Spleen (tissue), 11 donors: ENCODE results near the gene SELENOO. TPM values are rescaled to one million over a fixed set of nuclear protein-coding genes. Genes with fewer than 3 reads are reported as not detected.

Experiments used
- DNase-seq: peaks from one replicate; pipeline ENCODE4 v3.0.0-alpha.2; 2020
- H3K27ac ChIP-seq, 8 donors: fragments of 200-600 bp; sonication (generic) in 7 of 8; 1 replicate in 4 of 8; 2 replicates in 4 of 8; pipeline versions ENCODE4 v1.5.0 to v1.8.0; 2016 to 2021; ENCODE audit warnings: inconsistent platforms in 4 of 8, mild to moderate bottlenecking in 4 of 8, moderate library complexity in 1 of 8
- H3K27me3 ChIP-seq, 7 donors: fragments of 200-600 bp; sonication (generic) in 6 of 7; replicated peaks in 1 of 7; 1 replicate in 4 of 7; 2 replicates in 3 of 7; pipeline versions ENCODE4 v1.5.0 to v1.8.0; 2016 to 2021; ENCODE audit warnings: inconsistent platforms in 3 of 7, mild to moderate bottlenecking in 1 of 7
- H3K36me3 ChIP-seq, 6 donors: fragments of 200-600 bp; sonication (generic) in 5 of 6; 1 replicate in 4 of 6; 2 replicates in 2 of 6; pipeline versions ENCODE4 v1.5.0 to v1.8.0; 2016 to 2021; ENCODE audit warnings: inconsistent platforms in 2 of 6
- H3K4me1 ChIP-seq, 6 donors: fragments of 200-600 bp; sonication (generic) in 5 of 6; 1 replicate in 3 of 6; 2 replicates in 3 of 6; pipeline versions ENCODE4 v1.5.0 to v1.8.0; 2016 to 2021; ENCODE audit warnings: inconsistent platforms in 3 of 6
- H3K4me3 ChIP-seq, 8 donors: fragments of 200-600 bp; sonication (generic) in 7 of 8; 1 replicate in 4 of 8; 2 replicates in 4 of 8; pipeline versions ENCODE4 v1.5.0 to v1.8.0; 2016 to 2021; ENCODE audit warnings: inconsistent platforms in 4 of 8, mild to moderate bottlenecking in 4 of 8, moderate library complexity in 2 of 8
- H3K9me3 ChIP-seq, 8 donors: fragments of 200-600 bp; sonication (generic) in 7 of 8; 1 replicate in 4 of 8; 2 replicates in 4 of 8; pipeline versions ENCODE4 v1.5.0 to v1.8.0; 2016 to 2021; ENCODE audit warnings: inconsistent platforms in 4 of 8
- CTCF ChIP-seq, 11 experiments: fragments of 200-600 bp in 7 of 11; fragments of 450-650 bp in 4 of 11; sonication (generic) in 4 of 11; IDR thresholded peaks in 8 of 11; conservative IDR thresholded peaks in 3 of 11; 1 replicate in 7 of 11; 2 replicates in 4 of 11; pipeline versions ENCODE4 v1.4.0 to v1.8.0; 2016 to 2021; ENCODE audit warnings: antibody characterized with exemption in 11 of 11, inconsistent platforms in 4 of 11, mild to moderate bottlenecking in 1 of 11
- POLR2A ChIP-seq, 3 donors: fragments of 450-650 bp; IDR thresholded peaks; one replicate each; pipeline ENCODE4 v1.5.1; 2017; ENCODE audit warnings: antibody characterized with exemption in 3 of 3, mild to moderate bottlenecking in 1 of 3
- POLR2AphosphoS5 ChIP-seq, 3 donors: sonication (generic); formaldehyde crosslinking; IDR thresholded peaks; one replicate each; pipeline ENCODE4 v1.5.1; 2017; ENCODE audit warnings: antibody characterized with exemption in 3 of 3
- WGBS, 5 donors: extraction: QIAGEN DNeasy Blood & Tissue Kit in 3 of 5; methylation state at CpG; one replicate each; pipeline versions ENCODE4 v1.1.5 to v1.1.7; 2013 to 2018; 5-methylcytosine and 5-hydroxymethylcytosine counted together
- intact Hi-C: fragments of 100-400 bp; cut with DNase I; formaldehyde crosslinking; loops from one replicate; pipeline ENCODE4 v1.15.0; 2023; ENCODE audit warnings: low total_unique reads
- polyA plus RNA-seq, 3 donors: library from polyadenylated mRNA; stranded (reverse); fragments of 200-250 nt; gene quantifications; one replicate each; pipeline ENCODE4 v1.2.1, GENCODE V29; 2013
- total RNA-seq, 7 donors: library from RNA; depleted of rRNA in 3 of 7; stranded (reverse); fragments of >200 nt in 3 of 7; fragmentation: NEBNext Ultra II Directional in 4 of 7; extraction: Animal tissue kit (Norgen Biotek cat#: 25700) in 4 of 7; gene quantifications; one replicate each; pipeline versions ENCODE4 v1.1.0 to v1.2.1, GENCODE V29; 2016 to 2021
- donor health status: healthy with polysubstance abuse.
- donor health status: DM: no; HTN: no; CAD: no; lungs with moderate emphysema.
- donor health status: DM: no; HTN: no; CAD: no.
- donor health status: Bipolar disorder and iron deficiency.
- donor health status: healthy.
- donor health status: DM: no; HTN: no; CAD: no.
- donor health status: DM: yes; HTN: yes; CAD: no.

SELENOO gene
- total and polyA plus RNA-seq, 10 donors: 25.4 to 70.8 (median 29.5) TPM

- H3K27me3 ChIP-seq: peaks cover 0 to 89% (median 44%) of the 10 kb centered on the region in 7 donors
- H3K9me3 ChIP-seq: no peaks in the 10 kb centered on the region
- H3K36me3 ChIP-seq: no peaks in the 10 kb centered on the region
Measured at GRCh38 chr22:50174382-50175190, 26.2 kb upstream of the SELENOO start.

GRCh38 chr22:50175191-50175461, 25.7 kb upstream of the SELENOO start:
- Histone ChIP-seq H3K27me3 (peaks cover 0 to 89% (median 44%) of the 10 kb centered on the region in 7 donors), H3K36me3 (no peaks in the 10 kb centered on the region), H3K4me3 (no peak overlapping the region), H3K9me3 (no peaks in the 10 kb centered on the region), H3K27ac (no peak overlapping the region), H3K4me1 (peaks cover 0 to 56% (median 22%) of the 10 kb centered on the region in 6 donors)
- 81 to 98% (median 93%) methylated on average over 6 of the region's 6 CpGs for WGBS, 5 donors
- intact Hi-C loops: no loop called here
- no peak for DNase-seq
- TF ChIP-seq POLR2AphosphoS5 (IDR thresholded peaks at IDR 0.05) (no peak), POLR2A (IDR thresholded peaks at IDR 0.05) (no peak), CTCF (IDR thresholded peaks at IDR 0.05 in 8 of 11, conservative IDR thresholded peaks at IDR 0.05 in 3 of 11) (no peak)

More at GRCh38 chr22:50174382-50175190, 26.2 kb upstream of the SELENOO start:
- peak; percentile 72 for DNase-seq
- TF ChIP-seq CTCF (IDR thresholded peaks at IDR 0.05 in 8 of 11, conservative IDR thresholded peaks at IDR 0.05 in 3 of 11): no peak
- TF ChIP-seq POLR2A (IDR thresholded peaks at IDR 0.05): no peak
- no peak for TF ChIP-seq POLR2AphosphoS5 (IDR thresholded peaks at IDR 0.05)
- Histone ChIP-seq H3K27ac (no peak overlapping the region), H3K4me1 (peaks cover 1 to 55% (median 26%) of the 10 kb centered on the region in 6 donors), H3K4me3 (no peak overlapping the region)
- WGBS, 5 donors: 89 to 95% (median 89%) methylated on average over 14 to 27 of the region's 27 CpGs
- intact Hi-C loops: no loop called here

GRCh38 chr22:50175921-50176849, 24.6 kb upstream of the SELENOO start:
- WGBS, 5 donors: 73 to 83% (median 77%) methylated on average over 18 to 27 of the region's 27 CpGs
- H3K27me3 ChIP-seq: peaks cover 0 to 88% (median 37%) of the 10 kb centered on the region in 7 donors
- peaks cover 0 to 52% (median 16%) of the 10 kb centered on the region in 6 donors for H3K4me1 ChIP-seq
- intact Hi-C loops: no loop called here
- H3K27ac ChIP-seq: no peak overlapping the region
- no peak overlapping the region for H3K4me3 ChIP-seq
- H3K36me3 ChIP-seq: no peaks in the 10 kb centered on the region
- H3K9me3 ChIP-seq: no peaks in the 10 kb centered on the region
- DNase-seq: no peak
- TF ChIP-seq POLR2AphosphoS5 (IDR thresholded peaks at IDR 0.05) (no peak), CTCF (IDR thresholded peaks at IDR 0.05 in 8 of 11, conservative IDR thresholded peaks at IDR 0.05 in 3 of 11) (no peak)
